Activated CD8-positive, alpha-beta T cell treated with anti-CD3 and anti-CD28 coated beads for 36 hours (primary cell): Measurements from ENCODE around the gene POLRMT. TPM values are rescaled to one million over a fixed set of nuclear protein-coding genes. Genes with fewer than 3 reads are reported as not detected.

Experiments used
- ATAC-seq: fragments of 200-7000 bp; cut with Tn5 transposase; one replicate; pipeline ENCODE4 v1.10.0; 2021; ENCODE audit warnings: mild to moderate bottlenecking, moderate library complexity
- CTCF ChIA-PET: fragments of 350-600 bp; sonication (Branson Sonifier 250); formaldehyde crosslinking; loops from one replicate; lab custom pipeline; 2021; ENCODE audit warnings: antibody characterized with exemption; lab: Charles Lee
- POLR2A ChIA-PET: fragments of 350-600 bp; sonication (Branson Sonifier 250); formaldehyde crosslinking; loops from one replicate; lab custom pipeline; 2021; ENCODE audit warnings: antibody characterized with exemption; lab: Charles Lee
- DNase-seq: peaks from one replicate; pipeline ENCODE4 v3.0.0-alpha.2; 2020
- H3K27ac Mint-ChIP-seq: one replicate; pipeline ENCODE4 v1.8.0; 2021; ENCODE audit warnings: mild to moderate bottlenecking, mixed read lengths
- H3K27me3 Mint-ChIP-seq: one replicate; pipeline ENCODE4 v1.8.0; 2021; ENCODE audit warnings: mixed read lengths
- H3K36me3 Mint-ChIP-seq: one replicate; pipeline ENCODE4 v1.8.0; 2021; ENCODE audit warnings: low read depth, mixed read lengths
- H3K4me1 Mint-ChIP-seq: one replicate; pipeline ENCODE4 v1.8.0; 2021; ENCODE audit warnings: low read depth, mixed read lengths
- H3K4me3 Mint-ChIP-seq: one replicate; pipeline ENCODE4 v1.8.0; 2021; ENCODE audit warnings: mild to moderate bottlenecking, moderate library complexity, mixed read lengths
- H3K9me3 Mint-ChIP-seq: one replicate; pipeline ENCODE4 v1.8.0; 2021; ENCODE audit warnings: mixed read lengths
- intact Hi-C: fragments of 100-400 bp; cut with micrococcal nuclease; formaldehyde crosslinking; loops from one replicate; pipeline ENCODE4 v1.10.0; 2022
- total RNA-seq, 2 experiments: library from RNA; stranded (reverse); gene quantifications; one replicate each; pipeline ENCODE4 v1.2.3, GENCODE V29; 2021
- TF ChIP-seq, protein P1 (sequence below): fragments of 200-600 bp; IDR thresholded peaks from one replicate; pipeline ENCODE4 v1.8.0; 2022; ENCODE audit warnings: antibody characterized with exemption, mild to moderate bottlenecking

POLRMT gene
- total RNA-seq, 2 experiments from 2014 or later = 66.6 to 67.9 TPM

DNA sequence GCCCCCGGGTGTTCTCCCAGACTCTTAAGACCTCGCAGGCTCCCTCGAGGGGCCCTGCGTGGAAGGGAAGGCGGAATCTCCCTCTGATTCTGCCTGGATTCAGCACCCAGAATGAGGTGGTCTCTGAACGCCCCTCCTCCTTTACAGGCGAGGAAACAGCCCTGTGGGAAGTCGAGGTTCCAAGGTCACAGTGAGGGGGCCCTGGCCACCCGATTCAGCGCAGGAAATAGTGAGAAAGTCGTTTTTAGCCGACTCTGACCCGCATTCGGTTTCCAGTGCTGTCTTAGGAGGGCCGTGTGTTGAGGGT is 59.9 kb downstream of the POLRMT start:
- H3K27ac Mint-ChIP-seq = peak overlapping the region; percentile 69
- intact Hi-C loops = no loop called here
- no peak for DNase-seq

DNA sequence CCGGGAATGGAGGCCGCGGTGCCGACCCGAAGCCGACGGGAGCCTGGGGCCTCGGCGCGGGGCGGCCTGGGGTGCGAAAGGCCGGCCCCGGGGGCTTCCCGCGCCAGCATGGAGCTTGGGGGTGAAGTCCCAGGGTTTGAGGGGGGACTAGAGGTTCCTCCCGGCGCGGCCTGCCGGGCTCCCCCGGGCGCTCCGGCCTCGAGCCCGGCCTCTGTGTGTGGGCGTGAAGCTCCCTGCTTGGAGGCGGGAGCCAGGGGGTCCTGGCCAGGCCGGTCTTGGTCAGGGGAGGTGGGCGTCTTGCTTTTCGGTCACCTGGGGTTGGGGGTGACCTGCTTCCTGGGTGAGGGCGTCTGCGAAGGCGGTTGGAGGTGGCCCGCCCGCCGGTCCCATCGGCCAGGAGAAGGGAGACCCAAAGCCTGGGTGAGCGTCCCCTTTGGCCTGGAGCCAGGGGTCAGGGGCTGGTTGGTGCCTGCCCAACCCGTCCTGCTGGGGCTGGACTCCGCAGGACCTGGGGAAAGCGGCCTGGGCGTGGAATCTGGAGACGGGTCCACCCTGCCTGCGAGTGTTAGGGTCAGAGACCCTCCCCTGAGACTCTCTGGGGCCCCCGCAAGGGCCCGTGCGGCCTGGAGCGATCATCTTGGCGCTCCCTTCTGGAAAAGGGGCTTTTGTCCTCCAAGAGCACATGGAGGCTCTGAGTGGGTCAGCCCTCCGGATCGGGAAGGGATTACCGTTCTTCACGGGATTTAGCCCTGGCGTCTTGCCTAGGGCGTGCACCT is 60.4 kb downstream of the POLRMT start:
- POLR2A ChIA-PET = interaction anchor here (1.0 to 2.1 kb wide), 6 partner anchors 9 to 90 kb away, joined by 3 to 11 read pairs (median 7); partner anchors contain the start of genes CDC34 and RNF126
- ATAC-seq = peak; percentile 10

More for the DNA sequence above, 59.9 kb downstream of the POLRMT start:
- H3K4me1 Mint-ChIP-seq = peaks cover 43% of the 10 kb centered on the region
- H3K27me3 Mint-ChIP-seq = no peaks in the 10 kb centered on the region
- H3K4me3 Mint-ChIP-seq = peak overlapping the region; percentile 87
- ChIA-PET CTCF (interaction anchor here (2.0 kb wide), 1 partner anchor 10 kb away, joined by 7 read pairs; no protein-coding TSS in a partner anchor), POLR2A (no interaction called here)
- H3K36me3 Mint-ChIP-seq = peaks cover 16% of the 10 kb centered on the region
- TF ChIP-seq, protein P1, sequence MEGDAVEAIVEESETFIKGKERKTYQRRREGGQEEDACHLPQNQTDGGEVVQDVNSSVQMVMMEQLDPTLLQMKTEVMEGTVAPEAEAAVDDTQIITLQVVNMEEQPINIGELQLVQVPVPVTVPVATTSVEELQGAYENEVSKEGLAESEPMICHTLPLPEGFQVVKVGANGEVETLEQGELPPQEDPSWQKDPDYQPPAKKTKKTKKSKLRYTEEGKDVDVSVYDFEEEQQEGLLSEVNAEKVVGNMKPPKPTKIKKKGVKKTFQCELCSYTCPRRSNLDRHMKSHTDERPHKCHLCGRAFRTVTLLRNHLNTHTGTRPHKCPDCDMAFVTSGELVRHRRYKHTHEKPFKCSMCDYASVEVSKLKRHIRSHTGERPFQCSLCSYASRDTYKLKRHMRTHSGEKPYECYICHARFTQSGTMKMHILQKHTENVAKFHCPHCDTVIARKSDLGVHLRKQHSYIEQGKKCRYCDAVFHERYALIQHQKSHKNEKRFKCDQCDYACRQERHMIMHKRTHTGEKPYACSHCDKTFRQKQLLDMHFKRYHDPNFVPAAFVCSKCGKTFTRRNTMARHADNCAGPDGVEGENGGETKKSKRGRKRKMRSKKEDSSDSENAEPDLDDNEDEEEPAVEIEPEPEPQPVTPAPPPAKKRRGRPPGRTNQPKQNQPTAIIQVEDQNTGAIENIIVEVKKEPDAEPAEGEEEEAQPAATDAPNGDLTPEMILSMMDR = no peak
- no peaks in the 10 kb centered on the region for H3K9me3 Mint-ChIP-seq
- no peak for ATAC-seq

DNA sequence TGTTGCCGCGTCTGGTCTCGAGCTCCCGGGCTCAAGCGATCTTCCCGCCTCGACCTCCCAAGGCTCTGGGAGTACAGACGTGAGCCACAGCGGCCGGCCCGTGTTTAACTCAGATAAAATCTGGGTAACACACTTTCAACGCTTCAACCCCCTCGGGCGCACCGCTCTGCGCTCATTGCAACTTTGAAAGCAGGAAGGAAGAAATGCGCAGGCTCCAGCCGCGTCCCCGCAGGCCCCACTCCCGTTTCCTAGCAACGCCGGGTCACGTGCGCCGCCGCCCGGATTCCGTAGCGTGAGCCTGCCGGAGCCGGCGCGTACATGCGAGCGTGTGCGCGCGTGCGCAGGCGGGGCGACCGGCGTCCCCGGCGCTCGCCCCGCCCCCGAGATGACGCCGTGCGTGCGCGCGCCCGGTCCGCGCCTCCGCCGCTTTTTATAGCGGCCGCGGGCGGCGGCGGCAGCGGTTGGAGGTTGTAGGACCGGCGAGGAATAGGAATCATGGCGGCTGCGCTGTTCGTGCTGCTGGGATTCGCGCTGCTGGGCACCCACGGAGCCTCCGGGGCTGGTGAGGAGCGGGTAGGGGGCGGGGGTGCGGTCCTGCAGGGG is 61.1 kb downstream of the POLRMT start, which contains the start of gene BSG:
BSG (plus strand) TSS at position 457 of the 603 bp plus-strand sequence; CDS start at position 496, 39 bp downstream.
- Mint-ChIP-seq H3K4me1 (peaks cover 39% of the 10 kb centered on the region), H3K27me3 (no peaks in the 10 kb centered on the region), H3K36me3 (peaks cover 14% of the 10 kb centered on the region), H3K27ac (peak within 1 kb of the TSS; percentile 95), H3K4me3 (peak within 1 kb of the TSS; percentile 87), H3K9me3 (no peaks in the 10 kb centered on the region)
- POLR2A ChIA-PET = interaction anchor here (0.9 to 2.1 kb wide), 8 partner anchors 9 to 91 kb away, joined by 3 to 11 read pairs (median 7); partner anchors contain the start of genes CDC34 and RNF126
- DNase-seq (peak; percentile 99), ATAC-seq (peak; percentile 86)
- CTCF ChIA-PET = interaction anchor here (0.7 to 1.0 kb wide), 3 partner anchors 12 to 61 kb away, joined by 3 to 4 read pairs (median 3); no protein-coding TSS in a partner anchor
- TF ChIP-seq, protein P1 = no peak
- intact Hi-C loops = no loop called here

More for the DNA sequence above, 60.4 kb downstream of the POLRMT start:
- CTCF ChIA-PET = interaction anchor here (0.9 kb wide), 1 partner anchor 11 kb away, joined by 4 read pairs; no protein-coding TSS in a partner anchor
- H3K27me3 Mint-ChIP-seq = no peaks in the 10 kb centered on the region
- no peaks in the 10 kb centered on the region for H3K9me3 Mint-ChIP-seq
- DNase-seq = peak; percentile 36
- intact Hi-C loops = no loop called here
- peak overlapping the region; percentile 69 for H3K27ac Mint-ChIP-seq
- TF ChIP-seq, protein P1 = no peak
- H3K36me3 Mint-ChIP-seq = peaks cover 14% of the 10 kb centered on the region
- peak overlapping the region; percentile 87 for H3K4me3 Mint-ChIP-seq
- peaks cover 40% of the 10 kb centered on the region for H3K4me1 Mint-ChIP-seq

DNA sequence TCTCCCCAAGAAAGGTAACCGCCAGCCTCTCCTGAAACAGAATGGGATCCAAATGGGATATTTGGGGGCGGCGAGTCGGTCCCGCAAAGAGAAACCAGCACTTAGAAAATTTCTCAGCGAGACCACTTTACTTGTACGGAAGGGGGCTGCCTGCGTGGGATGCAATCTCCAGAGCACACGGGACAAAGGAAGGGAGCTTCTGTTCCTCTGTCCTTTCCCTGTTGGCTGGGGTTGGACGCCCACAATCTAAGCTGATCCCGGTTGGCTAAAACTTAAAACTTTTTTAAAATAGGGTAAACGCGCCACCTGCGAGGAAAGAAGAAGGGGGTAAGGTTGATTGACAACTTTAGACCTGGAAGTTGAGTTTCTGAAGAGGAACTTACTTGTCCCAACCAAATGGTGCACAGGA is 61.8 kb downstream of the POLRMT start:
- Mint-ChIP-seq H3K4me3 (peak overlapping the region; percentile 87), H3K27ac (peak overlapping the region; percentile 95), H3K27me3 (no peaks in the 10 kb centered on the region), H3K9me3 (no peaks in the 10 kb centered on the region), H3K4me1 (peaks cover 34% of the 10 kb centered on the region), H3K36me3 (peaks cover 11% of the 10 kb centered on the region)
- DNase-seq (peak; percentile 53), ATAC-seq (no peak)
- intact Hi-C loops = no loop called here
- ChIA-PET CTCF (interaction anchor here (0.7 to 1.0 kb wide), 2 partner anchors 39 to 61 kb away, joined by 3 read pairs; no protein-coding TSS in a partner anchor), POLR2A (interaction anchor here (0.9 to 2.1 kb wide), 6 partner anchors 10 to 89 kb away, joined by 4 to 11 read pairs (median 7); partner anchors contain the start of gene CDC34)
- TF ChIP-seq, protein P1 = no peak
